Glutamatergic neuron (in vitro differentiated cells): Measurements from ENCODE around the gene PFKFB2. TPM values are rescaled to one million over a fixed set of nuclear protein-coding genes. Genes with fewer than 3 reads are reported as not detected.

ENCODE experiments used
- DNase-seq: peaks from one replicate; pipeline ENCODE4 v3.0.0; 2022
- H3K27ac Mint-ChIP-seq: one replicate; pipeline ENCODE4 v1.8.0; 2020; ENCODE audit warnings: mild to moderate bottlenecking, mixed read lengths, inconsistent platforms; ENCODE audit not compliant: unreplicated experiment
- H3K27me3 Mint-ChIP-seq: one replicate; pipeline ENCODE4 v1.8.0; 2020; ENCODE audit warnings: mild to moderate bottlenecking, moderate library complexity, mixed read lengths, inconsistent platforms; ENCODE audit not compliant: unreplicated experiment
- H3K36me3 Mint-ChIP-seq: one replicate; pipeline ENCODE4 v1.8.0; 2020; ENCODE audit warnings: mild to moderate bottlenecking, mixed read lengths, inconsistent platforms; ENCODE audit not compliant: unreplicated experiment
- H3K4me1 Mint-ChIP-seq: one replicate; pipeline ENCODE4 v1.8.0; 2020; ENCODE audit warnings: mild to moderate bottlenecking, low read depth, mixed read lengths, inconsistent platforms; ENCODE audit not compliant: unreplicated experiment
- H3K4me3 Mint-ChIP-seq: one replicate; pipeline ENCODE4 v1.8.0; 2020; ENCODE audit warnings: mild to moderate bottlenecking, mixed read lengths, inconsistent platforms; ENCODE audit not compliant: unreplicated experiment
- H3K9me3 Mint-ChIP-seq: one replicate; pipeline ENCODE4 v1.8.0; 2020; ENCODE audit warnings: mild to moderate bottlenecking, moderate library complexity, mixed read lengths, inconsistent platforms; ENCODE audit not compliant: unreplicated experiment
- total RNA-seq: library from RNA; stranded (reverse); fragmentation: NEBNext Ultra II Directional; extraction: Animal tissue kit (Norgen Biotek cat#: 25700); gene quantifications from one replicate; pipeline ENCODE4 v1.2.1, GENCODE V29; 2021; ENCODE audit not compliant: unreplicated experiment
- TF ChIP-seq, protein P1 (sequence below): fragments of 200-600 bp; sonication (generic); IDR thresholded peaks from one replicate; pipeline ENCODE4 v1.5.0; 2021; ENCODE audit not compliant: partially characterized antibody, unreplicated experiment

The PFKFB2 gene
- total RNA-seq, 1 donor from 2014 or later = 3.6 TPM

- H3K9me3 Mint-ChIP-seq = peaks cover 2% of the 10 kb centered on the region
- H3K27me3 Mint-ChIP-seq = no peaks in the 10 kb centered on the region
- no peak for DNase-seq
- no peak overlapping the region for H3K27ac Mint-ChIP-seq
- no peaks in the 10 kb centered on the region for H3K36me3 Mint-ChIP-seq
- TF ChIP-seq, protein P1, sequence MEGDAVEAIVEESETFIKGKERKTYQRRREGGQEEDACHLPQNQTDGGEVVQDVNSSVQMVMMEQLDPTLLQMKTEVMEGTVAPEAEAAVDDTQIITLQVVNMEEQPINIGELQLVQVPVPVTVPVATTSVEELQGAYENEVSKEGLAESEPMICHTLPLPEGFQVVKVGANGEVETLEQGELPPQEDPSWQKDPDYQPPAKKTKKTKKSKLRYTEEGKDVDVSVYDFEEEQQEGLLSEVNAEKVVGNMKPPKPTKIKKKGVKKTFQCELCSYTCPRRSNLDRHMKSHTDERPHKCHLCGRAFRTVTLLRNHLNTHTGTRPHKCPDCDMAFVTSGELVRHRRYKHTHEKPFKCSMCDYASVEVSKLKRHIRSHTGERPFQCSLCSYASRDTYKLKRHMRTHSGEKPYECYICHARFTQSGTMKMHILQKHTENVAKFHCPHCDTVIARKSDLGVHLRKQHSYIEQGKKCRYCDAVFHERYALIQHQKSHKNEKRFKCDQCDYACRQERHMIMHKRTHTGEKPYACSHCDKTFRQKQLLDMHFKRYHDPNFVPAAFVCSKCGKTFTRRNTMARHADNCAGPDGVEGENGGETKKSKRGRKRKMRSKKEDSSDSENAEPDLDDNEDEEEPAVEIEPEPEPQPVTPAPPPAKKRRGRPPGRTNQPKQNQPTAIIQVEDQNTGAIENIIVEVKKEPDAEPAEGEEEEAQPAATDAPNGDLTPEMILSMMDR = no peak
- H3K4me1 Mint-ChIP-seq = no peaks in the 10 kb centered on the region
- no peak overlapping the region for H3K4me3 Mint-ChIP-seq
Observed at GRCh38 chr1:207007352-207008033, 45.6 kb upstream of the PFKFB2 start.

- no peak overlapping the region for H3K4me3 Mint-ChIP-seq
Observed at GRCh38 chr1:207009182-207009850, 43.8 kb upstream of the PFKFB2 start.

GRCh38 chr1:207009945-207010344, 43.1 kb upstream of the PFKFB2 start:
- DNase-seq = no peak
- H3K9me3 Mint-ChIP-seq = peaks cover 2% of the 10 kb centered on the region
- H3K36me3 Mint-ChIP-seq = no peaks in the 10 kb centered on the region
- H3K4me1 Mint-ChIP-seq = no peaks in the 10 kb centered on the region
- TF ChIP-seq, protein P1 = no peak
- peaks cover 3% of the 10 kb centered on the region for H3K27me3 Mint-ChIP-seq
- H3K4me3 Mint-ChIP-seq = no peak overlapping the region
- H3K27ac Mint-ChIP-seq = no peak overlapping the region

More at GRCh38 chr1:207009182-207009850, 43.8 kb upstream of the PFKFB2 start:
- no peak overlapping the region for H3K27ac Mint-ChIP-seq
- DNase-seq = no peak
- H3K4me1 Mint-ChIP-seq = no peaks in the 10 kb centered on the region
- H3K27me3 Mint-ChIP-seq = peaks cover 3% of the 10 kb centered on the region
- H3K9me3 Mint-ChIP-seq = peaks cover 2% of the 10 kb centered on the region
- H3K36me3 Mint-ChIP-seq = no peaks in the 10 kb centered on the region
- TF ChIP-seq, protein P1 = no peak

- Mint-ChIP-seq H3K27ac (no peak overlapping the region), H3K4me1 (no peaks in the 10 kb centered on the region), H3K9me3 (peaks cover 2% of the 10 kb centered on the region), H3K27me3 (peaks cover 4% of the 10 kb centered on the region), H3K36me3 (no peaks in the 10 kb centered on the region), H3K4me3 (no peak overlapping the region)
- TF ChIP-seq, protein P1 = no peak
- no peak for DNase-seq
Observed at GRCh38 chr1:207010726-207011125, 42.3 kb upstream of the PFKFB2 start.
